Stimulated activated CD8-positive, alpha-beta memory T cell treated with anti-CD3 and anti-CD28 coated beads, Interleukin-7, amount 100 ng/mL, for 48 hours (primary cell): ENCODE data around the gene TMTC2.

Experiments used
- DNase-seq, 2 donors: peaks; one replicate each; pipeline ENCODE4 v3.0.0-alpha.2; 2020; ENCODE audit warnings: low read depth in 1 of 2; ENCODE audit errors: extremely low read depth in 1 of 2

TMTC2 gene

DNA sequence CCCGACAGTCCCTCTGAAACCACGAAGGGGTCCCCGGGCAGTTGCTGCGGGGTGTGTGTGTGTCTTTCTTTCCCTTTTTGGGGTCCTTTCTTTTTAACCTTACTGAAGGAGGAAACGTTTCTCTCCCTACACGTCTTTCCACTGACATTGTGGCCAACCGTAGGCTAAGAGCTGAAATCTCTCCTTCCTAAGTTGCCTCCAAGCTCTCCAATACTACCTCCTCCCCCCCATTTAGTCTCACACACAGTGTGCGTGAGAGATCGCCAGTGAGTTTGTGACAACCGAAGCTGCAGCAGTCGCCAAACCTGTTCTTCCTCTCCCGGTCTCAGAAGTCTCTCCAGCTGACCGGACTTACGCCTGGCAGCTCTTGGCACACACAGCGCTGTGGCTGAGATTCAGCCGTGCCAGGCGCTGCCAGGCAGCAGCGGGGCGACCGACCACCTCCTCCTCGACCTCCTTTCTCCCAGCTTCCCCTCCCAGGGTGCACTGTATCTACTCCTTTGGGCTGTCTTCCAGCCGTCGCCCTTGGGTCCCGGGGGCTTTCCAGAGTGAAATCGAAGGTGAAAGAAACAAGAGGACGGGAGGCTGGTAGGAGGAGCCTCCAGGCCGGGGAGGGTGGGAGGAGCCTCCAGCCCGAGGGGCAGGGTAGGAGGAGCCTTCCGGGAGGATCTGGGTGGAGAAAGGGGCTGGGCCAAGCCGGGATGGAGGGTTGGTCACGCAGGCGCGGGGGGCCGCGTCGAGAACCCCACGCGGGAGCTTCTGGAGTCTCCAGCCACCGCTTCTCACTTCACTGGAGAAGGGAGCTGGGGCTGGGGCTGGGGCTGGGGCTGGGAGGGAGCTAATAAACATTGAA, at the start of gene TMTC2:
TMTC2 (plus strand) TSS at position 739 of the 853 bp plus-strand sequence.
- DNase-seq = peak; percentile 73 to 86

DNA sequence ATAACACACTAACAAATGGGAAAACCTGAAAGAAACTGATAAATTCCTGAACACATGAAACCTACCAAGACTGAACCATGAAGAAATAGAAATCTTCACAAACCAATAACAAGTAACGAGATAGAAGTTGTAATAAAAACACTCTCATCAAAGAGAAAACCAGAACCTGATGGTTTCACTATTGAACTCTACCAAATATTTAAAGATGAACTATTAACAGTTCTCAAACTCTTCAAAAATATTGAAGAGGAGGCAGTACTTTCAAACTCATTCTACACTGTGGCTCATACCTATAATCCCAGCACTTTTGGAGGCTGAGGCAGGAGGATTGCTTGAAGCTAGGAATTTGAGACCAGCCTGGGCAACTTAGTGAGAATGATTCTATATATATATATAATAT, 48.4 kb upstream of the TMTC2 start:
- DNase-seq = no peak

DNA sequence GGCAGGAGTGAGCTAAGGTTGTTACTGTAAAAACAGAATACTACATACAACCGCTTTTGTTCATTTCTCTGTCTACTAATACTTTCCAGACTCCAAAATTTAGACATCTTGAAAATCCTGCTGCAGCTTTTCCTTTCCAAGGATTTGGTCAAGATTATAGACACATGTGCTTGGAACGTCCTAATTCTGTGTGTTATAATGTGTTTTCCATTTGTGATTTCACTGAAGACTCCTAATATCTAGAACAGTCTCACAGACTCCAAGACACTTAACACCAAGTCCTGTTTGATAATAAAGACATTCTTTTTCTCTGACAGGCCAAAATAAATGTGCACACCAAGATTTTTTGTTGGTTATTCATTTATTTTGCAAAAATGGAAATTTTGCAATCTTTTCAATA, 41.8 kb upstream of the TMTC2 start:
- DNase-seq = no peak

DNA sequence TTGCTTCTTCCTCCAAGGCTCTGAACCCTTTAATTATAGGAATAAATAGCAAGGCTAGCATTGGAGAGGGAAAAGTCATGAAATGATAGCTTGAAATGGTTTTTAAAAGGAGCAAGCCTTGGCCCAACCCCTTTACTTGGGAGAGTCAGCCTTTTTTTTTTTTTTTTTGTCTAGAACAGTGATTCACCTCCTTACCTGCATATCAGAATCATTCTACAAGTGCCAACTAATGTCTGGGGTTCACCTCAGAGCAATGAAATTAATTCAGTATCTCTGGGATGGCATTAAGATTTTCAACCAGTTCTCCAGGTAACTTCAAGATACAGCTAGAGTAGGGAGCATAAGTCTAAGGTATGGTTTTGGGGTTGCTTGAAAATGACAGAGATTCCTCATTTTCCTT, 41.3 kb upstream of the TMTC2 start:
- no peak for DNase-seq

DNA sequence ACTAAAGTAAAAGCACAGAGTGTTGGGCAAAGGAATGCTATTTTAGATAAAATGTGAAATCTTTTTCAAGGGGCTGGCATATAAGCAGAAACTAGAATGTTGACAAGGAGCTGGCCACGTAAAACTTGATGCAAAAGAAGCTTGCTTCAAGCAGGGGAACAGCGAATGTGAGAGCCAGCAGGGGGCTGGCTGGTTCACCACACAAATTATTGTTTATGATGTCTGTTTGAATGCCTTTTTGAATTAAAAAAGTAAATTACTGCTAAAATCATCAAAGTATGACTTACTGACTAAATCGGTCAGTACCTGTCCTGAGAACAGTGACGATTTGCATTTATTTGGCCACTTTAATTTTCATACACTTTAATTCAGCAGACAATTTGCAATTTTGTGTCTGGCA, 38.9 kb upstream of the TMTC2 start:
- no peak for DNase-seq

DNA sequence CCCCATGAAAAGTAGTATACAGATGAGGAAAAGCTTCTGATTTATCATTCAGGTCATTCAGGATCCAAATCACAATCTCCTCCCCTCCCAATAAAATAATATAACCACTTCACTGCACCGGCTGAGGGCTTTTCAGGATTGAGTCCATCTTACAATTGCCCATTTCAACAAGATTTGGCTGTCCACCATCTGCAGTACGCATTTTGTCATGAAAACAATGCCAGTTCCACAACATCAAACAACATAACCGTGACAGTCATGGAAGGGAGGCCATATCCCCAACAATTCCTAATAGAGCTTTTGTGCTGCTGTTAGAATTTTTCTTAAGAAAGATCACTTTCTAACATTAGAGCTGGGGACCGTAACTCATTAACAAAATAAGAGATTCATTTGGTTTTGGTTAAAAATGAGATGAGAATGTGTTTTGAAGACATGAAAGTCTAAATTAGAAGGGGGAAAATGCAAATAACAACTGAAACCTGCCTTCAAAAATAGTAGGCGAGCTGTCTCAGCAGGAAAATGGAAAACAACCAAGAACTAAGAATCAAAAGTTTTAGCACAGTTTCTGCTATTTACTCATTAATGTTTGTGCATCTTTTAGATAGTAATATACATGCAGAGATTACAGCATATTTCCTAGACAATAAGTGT, 38.3 kb upstream of the TMTC2 start:
- no peak for DNase-seq

DNA sequence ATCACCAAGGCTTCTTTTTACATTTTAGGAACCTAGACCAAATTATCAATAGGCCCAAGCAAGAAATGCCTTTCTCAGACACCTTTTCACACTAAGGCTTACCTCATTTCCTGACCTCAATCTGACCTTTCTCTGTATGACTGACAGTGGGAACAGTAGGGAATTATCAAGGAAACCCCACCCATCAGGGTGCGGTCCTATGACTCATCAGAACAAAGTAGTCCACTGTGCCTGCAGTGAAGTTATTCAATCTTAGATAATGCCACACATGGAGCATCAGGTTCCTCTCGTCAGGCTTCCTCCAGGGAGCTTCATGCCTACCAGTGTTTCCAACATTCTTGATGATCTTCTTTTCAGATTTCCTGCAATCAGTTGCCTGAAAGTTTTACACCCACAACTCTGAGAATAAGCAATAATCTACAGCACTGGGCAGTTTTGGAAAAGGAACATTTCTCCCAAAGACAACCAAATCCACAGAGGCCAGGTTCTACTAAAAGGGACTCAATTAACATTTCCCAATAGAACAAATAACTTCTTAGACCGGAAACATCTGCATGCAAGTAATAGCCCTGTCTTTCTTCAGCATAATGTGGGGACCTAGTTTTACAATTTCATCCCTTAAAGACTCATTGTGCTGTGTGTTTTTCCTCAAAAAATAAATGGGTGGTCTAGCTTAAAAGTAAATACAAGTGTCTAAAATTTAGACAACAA, 35.9 kb upstream of the TMTC2 start:
- DNase-seq = no peak

DNA sequence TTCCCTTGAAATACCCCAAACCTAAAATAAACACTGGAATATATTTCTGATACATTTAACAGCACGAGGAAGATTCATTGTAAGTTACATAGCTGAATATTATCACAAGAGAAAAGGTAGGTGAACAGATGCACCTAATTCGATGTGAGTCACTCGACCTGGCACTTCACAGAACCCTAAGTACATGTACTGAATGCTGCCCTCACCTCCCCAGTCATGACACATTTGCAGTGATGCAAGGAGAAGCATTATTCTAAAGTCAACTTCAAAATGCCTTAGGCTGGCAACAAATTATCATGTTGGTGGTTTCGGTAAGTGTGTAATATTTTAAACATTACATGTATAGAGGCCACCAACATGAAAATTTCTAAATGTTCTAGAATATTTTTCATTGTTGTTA, 35.2 kb upstream of the TMTC2 start:
- DNase-seq = no peak

DNA sequence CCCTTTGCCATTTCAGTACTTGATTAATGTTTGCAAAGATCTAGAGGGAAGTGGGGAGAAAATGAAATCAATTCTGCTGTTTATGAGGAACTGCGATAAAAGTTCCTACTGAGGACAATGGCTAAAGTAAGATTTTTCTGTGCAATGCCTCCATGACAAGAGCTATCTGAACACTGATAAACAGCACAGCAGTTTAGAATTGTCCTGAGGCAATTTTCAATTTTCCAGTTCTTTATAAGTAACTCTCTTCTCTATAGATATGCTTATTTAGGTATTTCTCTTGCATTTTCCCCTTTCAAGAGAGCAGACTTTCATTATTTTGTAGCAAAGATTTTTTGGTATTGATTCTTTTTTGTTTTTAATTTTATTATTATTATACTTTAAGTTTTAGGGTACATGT, 34.6 kb upstream of the TMTC2 start:
- DNase-seq = no peak

DNA sequence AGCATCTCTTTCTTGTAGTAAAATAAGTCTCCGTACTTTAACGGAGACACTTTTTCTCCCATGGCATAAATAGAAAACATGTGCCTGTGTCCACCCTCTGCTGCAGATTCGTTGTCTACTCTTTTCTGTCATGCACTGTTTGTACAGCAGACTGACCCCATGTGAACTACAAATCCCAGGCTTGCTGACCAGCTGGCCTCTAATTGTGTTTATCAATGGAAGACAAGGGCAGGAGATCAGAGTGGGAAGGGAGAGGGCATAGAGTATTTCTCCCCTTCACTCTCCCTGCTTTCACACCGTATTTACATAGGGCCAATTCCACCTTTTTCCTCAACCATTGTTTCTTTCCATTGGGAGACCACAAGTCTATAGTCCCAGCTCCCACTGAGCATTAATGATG, 31.0 kb upstream of the TMTC2 start:
- no peak for DNase-seq

DNA sequence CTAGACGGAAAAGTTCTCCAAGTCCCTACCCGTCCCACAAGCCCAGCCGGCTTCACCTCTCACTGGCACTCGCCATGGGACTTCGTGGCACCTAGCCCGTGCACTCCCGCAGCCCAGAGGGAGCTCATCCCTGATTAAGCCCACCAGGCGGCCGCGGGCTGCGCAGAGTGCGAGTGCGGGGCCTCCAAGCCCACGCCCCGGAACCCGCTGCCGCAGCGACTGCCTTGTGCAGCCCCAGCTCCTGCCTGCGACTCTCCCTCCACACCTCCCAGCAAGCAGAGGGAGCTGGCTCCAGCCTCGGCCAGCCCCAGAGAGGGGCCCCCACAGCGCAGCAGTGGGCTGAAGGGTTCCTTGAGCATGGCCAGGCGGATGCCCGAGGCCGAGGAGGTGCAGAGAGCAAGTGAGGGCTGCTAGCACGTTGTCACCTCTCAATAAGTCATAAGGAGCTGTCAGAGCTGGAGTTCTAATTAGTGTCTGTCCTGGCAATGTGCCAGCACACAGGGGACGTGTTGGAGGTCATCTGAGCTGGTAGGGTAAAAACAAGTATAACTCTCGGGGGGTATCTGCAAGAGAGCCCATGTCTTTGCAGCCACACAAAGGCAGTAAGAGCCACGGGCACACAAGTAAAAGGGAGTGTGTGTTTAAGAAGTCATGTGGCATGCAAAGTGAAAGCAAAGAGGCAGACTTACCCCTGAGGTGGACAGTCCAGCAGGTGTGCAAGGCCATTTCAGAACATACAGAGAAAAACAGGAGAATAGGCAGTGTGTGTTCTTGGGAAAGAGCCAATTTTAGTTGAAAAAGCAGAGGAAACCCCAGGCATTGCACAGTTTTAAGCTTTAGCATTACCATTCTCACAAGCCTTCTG, 27.1 kb upstream of the TMTC2 start:
- no peak for DNase-seq

DNA sequence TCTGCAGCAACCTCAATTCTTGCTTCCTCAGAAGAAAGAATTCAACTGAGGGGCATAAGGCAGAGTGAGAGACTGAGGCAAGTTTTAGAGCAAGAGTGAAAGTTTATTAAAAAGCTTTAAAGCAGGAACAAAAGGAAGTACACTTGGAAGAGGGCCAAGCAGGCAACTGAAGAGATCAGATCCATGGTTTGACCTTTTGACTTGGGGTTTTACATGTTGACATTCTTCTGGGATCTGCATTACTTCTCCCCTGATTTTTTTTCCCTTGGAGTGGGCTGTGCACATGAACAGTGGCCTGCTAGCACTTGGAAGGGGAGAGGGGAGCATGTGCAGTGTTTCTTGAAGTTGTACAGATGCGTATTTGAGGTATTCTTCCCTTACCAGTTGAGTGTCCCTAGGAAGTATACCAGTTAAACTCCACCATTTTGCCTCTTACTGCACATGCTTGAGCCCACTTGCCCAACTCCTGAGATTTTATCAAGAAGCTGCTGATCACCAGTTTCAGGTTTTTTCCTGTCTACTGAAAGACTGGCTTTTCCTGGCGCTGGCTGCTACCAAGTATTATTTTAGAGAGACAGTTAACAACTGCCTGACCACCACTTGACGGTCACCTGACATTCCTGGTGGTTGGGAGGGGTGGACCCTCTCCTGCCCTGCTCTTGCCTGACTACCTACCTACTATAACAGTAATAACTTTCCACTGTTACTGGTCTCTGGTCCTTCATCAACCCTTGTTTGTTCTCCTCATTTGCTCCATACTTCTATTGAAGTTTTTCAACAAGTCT, 26.0 kb upstream of the TMTC2 start:
- no peak for DNase-seq

DNA sequence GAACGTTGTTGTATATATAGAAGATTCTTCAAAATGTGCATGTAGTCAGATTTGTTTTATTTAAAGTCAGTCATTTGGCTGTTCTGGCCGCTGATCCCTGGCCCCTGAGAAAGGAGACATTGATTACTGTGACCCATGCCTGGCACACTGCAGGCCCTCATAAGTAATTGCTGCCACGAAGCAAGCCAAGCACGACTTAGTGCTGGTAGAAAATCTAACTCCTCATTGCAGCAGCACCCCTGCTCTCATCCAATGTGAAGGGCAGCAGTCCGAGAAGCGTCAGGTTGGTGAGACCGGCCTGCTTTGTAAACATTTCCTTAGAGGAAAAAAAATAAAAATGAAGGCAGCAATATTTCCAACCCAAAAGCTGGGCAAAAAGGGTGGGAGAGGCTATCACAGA, 22.8 kb upstream of the TMTC2 start:
- no peak for DNase-seq

DNA sequence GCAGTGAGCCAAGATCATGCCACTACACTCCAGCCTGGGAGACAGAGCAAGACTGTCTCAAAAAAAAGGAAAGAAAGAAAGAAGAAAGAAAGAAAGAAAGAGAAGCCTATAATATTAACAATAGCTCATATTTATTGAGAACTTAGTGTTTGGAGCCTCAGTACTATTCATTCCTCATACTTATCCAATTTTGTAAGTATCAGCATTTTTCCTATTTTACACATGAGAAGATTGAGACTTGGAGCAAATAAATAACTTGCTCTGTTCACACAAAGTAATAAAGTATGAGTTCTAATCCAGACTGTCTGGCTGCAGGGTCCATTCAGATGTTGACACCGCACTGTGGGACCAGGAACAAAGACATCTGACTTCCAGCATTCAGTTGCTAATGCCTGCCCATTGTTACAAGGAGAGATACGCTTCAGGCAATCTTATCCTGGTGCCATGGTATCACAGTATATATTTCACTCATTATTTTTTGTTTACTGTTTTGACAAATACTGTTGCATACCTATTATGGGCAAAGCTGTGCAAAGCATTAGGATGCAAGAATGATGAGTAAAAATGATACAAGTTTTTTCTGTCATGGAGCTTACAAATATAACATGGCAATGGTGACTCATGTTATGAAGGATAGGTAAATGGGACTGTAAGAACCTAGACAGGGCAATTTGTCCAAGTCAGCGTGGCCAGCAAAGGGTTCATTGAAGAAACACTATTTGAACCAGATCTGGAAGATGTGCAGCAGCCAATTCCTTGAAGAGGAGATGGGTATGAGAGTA, 21.4 kb upstream of the TMTC2 start:
- no peak for DNase-seq

DNA sequence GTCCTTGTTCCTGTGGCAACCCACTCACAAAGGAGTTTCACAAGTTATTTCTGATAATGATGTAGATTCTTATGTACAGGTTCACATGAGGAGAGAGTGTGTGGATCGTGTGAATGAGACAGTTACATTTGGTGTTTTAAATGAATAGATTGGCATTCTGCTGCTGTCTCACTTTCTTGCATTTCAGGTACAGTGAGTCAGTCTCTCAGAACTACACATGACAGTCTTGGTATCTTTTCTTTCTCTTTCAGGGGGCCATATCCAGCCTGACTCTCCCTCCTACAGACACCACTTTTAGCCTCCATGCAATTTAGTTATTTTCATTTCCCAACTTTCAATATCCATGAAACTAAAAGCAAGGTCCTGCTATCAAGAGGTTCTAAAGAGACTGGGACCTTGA, 19.9 kb upstream of the TMTC2 start:
- DNase-seq = no peak

DNA sequence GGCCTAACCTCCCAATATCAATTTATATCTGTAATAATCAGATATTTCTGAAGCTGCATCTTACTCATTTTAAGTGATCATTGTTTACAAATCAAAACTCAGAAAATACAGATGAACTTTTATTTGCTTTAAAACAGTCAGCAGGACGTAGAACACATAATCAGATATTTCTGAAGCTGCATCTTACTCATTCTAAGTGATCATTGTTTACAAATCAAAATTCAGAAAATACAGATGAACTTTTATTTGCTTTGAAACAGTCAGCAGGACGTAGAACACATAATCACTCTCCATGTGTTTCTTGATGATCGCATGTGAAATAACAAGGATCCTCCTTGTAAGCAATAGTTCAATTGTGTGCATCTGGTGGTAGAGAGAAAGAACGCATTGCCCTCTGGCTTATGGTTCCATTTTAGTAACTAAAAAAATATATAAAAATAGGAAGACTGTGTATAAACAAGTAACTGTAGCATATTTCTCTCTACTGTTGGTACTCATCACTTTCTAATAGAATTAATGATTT, 15.0 kb upstream of the TMTC2 start:
- no peak for DNase-seq

DNA sequence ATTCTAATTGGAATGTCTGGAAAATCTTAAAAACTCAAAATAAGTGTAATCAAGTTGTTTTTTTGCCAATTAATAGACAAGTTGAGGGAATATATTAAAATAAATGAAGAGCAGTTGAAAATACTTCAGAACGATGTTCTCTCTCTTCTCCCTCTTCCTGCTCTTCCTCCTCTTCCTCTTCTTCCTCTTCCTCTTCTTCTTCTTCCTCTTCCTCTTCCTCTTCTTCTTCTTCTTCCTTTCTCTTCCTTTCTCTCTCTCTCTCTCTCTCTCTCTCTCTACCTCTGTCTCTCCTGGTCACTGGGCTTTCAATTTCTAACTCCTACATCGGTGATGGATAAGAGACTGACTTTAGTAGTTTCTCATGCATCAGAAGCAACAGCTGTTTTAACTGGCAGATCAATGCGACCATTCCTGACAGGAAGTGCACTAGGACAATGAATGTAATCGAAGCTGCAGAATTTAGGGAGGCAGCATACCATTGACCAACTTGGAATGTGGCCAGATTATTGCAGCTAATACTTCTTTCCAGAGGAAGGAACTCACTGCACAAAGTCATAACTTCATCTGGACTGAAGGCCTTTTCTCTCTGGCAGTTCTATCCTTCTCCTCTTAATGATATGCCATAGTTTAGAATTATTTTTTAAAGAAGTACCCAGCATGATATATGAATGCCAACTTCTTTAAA, 13.8 kb upstream of the TMTC2 start:
- DNase-seq = no peak

DNA sequence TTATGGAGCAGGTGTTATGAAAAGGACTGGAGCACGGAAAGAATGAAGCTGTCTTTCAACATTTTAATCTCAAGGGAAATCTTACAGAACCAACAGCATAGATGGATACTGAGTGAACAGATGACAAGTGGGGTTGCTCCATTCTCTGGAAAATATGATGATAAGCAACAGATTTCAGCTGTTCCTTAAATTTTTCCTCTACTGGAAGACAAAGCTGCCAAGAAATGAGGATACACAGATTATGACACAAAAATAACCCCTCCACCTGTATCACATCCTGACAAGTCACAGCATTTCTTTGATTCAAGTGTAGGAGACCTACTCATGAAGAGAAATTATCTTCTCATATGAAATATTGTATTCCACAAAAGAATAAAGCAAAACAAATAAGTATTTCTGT, 13.0 kb upstream of the TMTC2 start:
- DNase-seq = no peak

DNA sequence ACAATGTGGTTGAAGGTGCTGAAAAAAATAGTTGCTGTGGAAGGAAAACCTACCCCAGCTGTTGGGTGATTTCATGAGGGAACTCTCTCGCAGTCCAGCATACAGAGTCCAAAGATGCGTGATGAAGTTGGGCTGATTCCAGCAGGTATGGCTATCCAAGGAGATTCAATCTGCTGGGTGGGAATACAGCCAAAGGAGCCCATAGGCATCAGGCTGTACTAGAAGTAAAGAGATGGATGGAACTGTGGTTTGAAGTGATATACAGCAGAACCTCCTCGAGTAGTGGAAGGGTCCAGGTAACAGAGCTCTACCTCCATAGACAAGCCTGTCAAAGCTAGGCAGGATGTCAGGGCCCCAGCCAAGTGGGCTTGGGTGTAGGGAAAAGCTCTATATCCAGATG, 11.5 kb upstream of the TMTC2 start:
- no peak for DNase-seq
